Activated gamma-delta T cell treated with Interleukin-2 at 50 U/mL for 16 hours (primary cell): ENCODE data around the gene PIAS2.

Source experiments
- DNase-seq: peaks from one replicate; pipeline ENCODE4 v3.0.0-alpha.2; 2020

The PIAS2 gene

DNA sequence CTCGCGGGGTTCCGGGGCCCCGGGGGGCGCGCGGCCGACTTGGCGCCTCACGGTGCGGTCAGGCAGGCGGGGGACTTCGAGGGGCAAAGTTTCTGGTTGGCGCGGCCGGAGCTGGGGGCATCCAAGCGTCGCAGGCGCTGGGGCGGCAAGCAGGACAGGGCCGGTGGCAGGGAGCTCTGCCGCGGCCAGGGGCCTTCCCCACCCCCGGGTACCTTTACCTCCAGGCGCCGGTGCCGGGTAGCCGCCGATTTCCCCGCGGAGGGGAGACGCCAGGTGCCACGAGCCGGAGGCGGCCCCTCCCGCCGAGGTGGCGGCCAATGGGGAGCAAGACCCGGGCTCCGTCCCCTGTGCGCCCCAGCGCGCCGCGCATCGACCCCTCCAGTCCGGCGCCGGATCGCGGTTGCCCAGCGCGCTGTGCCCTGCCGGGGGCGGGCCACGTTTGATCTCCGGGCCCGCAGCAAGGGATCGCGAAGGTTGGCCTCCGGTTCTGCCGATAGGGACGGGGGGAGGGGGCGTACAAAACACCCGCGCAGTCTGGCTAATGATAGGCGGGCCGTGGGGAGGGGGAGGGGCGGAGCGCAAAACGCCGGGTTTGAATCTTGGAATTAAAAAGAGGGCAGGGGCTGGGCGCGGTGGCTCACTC, 160.6 kb downstream of the PIAS2 start, which contains the start of gene ST8SIA5:
Gene ST8SIA5 (minus strand): TSS at position 495 of the 643 bp plus-strand sequence. CDS start 545 bp downstream, outside the sequence.
- no peak for DNase-seq

DNA sequence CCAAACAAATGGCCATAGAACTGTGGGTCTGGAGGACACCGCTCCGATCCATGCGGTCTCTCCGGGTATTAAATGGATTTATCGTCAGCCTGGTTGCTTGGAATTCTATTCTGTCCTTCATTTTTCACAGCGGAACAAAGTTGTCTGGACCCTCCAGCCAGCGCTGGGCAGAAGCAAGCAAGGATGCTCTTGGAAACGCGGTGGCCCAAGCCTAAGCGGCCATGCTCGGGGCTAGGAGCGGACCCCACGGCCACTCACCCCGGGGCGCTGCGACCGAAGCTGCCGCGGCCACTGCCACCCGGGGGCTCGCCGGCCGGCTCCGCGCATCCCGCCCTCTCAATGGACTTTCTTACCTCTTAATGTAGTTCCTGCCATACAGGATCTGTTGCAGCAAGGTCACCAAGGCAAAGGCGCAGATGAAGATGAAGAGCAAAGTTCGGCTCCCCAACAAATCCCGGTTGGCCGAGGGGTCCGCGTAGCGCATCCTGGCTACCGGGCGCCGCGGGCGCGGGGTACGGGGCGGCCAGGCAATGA, 161.2 kb downstream of the PIAS2 start:
- DNase-seq, result no peak

DNA sequence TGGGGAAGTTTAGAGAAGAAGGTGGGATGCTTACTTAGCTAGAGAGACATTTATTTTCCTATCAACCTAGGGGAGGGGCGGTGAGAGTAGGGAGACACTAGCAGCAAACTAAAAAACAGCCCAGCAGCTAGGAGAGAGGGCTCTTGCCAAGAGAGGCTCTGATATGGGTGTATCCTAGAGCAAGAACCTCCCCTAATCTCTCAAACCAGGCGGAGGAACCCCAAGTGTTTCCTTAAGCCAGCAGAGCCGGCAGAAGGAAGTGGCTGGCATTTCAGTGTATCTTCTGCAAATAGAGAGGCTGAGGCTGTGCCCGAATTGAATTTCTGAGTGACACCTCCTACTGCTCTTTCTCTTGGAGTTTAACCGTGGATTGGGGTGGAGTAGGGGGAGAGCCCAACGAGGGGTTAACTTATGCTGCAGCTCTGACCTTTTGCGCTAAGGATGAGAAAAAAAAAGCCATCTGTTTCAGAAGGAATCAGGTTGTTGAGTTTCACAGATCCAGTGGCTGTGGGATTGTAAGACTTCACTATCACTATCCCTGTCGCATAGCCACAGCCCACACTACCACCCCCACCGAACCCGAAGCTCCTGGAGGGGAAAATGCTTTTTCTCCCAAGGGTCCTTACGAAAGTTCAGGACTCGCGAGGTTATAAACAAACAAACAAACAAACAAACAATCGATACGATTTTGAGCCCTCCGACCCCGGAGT, 161.8 kb downstream of the PIAS2 start:
- no peak for DNase-seq

DNA sequence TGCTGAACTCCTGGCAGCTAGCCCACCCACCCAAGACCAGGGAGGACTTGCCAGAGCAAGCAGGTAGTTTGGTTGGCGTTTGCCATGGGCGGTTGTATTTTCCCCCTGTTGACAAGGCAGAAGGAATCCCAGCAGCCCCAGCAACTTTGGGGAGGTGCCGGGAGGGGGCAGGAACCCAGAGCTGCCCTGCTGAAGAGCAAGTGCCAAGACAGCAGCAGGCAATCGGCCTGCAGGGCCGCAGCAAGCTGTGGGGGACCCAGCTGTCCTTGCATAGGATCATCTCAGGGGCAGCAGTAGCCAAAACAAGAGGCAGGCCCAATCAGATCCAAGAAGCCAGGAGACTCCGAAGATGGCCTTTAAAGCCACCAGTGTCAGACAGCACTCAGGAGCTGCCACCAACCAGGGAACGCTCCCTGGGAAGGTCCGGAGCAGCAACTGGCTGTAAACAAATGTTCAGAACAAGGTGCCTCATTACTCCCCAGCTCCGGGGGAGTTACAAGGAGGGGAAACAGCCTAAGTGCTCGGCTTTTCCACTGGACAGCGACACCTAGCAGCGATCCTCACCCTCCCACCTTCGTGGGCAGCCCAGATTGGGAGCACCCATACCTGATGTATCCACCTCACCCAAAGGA, 162.5 kb downstream of the PIAS2 start:
- DNase-seq, result no peak

DNA sequence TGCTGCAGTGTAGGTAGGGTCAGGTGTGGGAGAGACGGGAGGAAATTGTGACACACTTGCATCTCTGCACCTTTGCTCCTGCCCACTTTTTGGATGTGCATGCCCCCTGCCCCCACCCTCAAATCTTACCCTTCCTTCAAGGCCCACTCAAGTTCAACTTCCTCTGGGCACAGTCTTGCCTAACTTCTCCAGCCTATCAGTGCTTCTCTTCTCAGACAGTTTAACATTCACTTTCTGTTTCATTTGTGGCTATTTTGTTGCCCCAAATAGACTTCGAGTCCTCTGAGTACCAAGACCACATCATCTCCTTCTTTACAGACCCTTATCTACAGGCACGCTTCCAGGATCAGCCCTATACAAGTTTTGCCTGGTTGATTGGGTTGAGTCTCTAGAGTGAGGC, 163.1 kb downstream of the PIAS2 start:
- no peak for DNase-seq
